GM18907 (cell line): ENCODE measurements around the gene TUSC2.
A peak's percentile ranks its signal among the peaks of the same experiment; 100 is the strongest.

ENCODE experiments used
- ATAC-seq: cut with Tn5 transposase; IDR thresholded peaks from one replicate; pipeline ENCODE4 v1.9.1; 2021; ENCODE audit warnings: mild to moderate bottlenecking, moderate library complexity; ENCODE audit not compliant: unreplicated experiment

Gene TUSC2, protein sequence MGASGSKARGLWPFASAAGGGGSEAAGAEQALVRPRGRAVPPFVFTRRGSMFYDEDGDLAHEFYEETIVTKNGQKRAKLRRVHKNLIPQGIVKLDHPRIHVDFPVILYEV

GRCh38 chr3:50327943-50328691 is at the start of gene TUSC2:
Gene TUSC2, minus strand, starts transcription at chr3:50328223. Its CDS starts 124 bp downstream, at chr3:50328099.
- peak; percentile 74 for ATAC-seq

- ATAC-seq: no peak
These were observed 47.4 kb upstream of the TUSC2 start for GRCh38 chr3:50375258-50375931.

DNA sequence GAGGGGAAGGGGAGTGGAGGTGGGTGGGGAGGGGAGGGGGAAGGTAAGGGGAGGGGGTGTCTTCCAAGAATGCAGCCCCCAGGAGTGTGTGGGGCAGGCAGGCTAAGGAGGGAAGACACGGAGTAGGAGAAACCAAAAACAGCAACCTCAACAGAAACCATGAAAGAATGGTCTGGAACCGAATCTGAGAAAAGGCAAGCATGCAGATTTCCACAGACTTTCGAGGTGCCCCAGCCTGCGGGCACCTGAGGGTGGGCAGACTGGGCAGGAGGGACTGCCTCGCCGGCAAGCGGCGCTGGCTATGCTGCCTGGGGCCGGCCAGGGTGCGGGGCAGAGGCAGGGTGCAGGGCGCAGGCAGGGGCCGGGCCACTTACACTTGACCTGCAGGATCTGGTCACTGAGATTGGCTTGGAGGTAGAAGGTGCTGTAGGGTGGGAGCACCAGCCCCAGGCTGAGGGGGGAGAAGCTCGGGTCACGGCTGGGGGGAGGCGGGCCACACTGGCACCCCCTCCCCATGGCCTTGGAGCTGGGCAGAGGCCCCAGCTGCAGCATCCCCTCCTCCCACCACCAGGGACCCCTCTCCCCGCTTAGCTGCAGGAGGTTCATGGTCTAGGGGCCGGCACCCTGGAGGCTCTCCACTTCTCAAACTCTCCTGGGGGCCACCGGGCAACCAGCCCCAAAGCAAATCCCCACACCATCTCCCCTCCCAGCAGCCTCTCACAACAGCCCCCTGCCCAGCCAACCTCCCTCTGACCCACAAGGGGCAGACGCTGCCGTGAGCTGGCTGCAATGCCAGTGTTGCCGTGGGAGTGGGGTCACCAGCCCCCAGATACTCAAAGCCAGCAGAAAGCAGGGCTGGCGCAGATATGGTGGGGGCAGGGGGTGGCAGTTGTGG is 46.6 kb upstream of the TUSC2 start:
- ATAC-seq: no peak

GRCh38 chr3:50373146-50374051 is 45.4 kb upstream of the TUSC2 start:
- no peak for ATAC-seq

DNA sequence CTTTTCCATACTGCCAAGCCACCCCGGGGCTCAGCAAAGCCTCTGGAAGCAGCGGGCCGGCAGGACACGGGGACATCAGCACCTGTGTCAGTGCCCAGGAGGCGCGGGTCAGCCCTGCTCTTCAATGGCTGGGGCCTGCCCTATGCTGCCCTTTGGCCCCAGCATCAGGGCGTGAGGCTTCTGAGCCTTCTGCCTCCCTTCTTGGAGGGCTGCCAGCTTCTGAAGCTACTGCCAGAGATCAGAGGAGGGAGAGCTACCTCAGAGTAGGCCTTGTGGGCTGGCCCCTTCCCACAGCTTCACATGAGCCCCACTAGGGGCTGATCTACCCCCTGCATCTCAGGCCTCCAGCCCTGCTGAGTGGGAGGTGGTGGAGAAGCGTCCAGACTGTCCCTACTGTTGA is 44.3 kb upstream of the TUSC2 start:
- no peak for ATAC-seq

DNA sequence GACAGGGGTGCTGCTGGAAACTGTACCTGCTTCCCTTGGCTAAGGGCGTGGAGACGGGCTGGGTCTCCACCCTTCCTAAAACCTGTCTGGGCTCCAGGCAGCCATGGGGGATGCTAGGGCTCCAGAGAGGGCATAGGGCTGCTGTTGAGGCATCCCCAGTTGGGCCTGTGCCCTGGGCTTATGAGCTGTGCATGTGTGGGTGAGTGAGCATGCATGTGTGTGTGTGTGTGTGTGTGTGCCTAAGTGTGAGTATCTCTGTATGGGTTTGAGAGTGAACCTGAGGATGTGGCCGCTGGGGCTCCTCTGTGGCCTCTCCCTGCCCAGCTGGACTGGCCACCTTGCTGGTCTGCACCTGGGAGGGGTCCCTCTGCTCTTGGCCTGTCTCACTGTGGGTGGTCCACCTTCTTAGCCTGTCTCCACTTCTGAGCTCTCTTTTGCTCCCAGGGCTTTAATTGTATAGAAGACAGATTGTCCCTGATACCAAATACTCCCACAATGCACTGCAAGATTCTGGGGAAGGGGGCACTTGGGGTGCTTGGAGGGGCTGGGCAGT is 43.2 kb upstream of the TUSC2 start:
- ATAC-seq: no peak

DNA sequence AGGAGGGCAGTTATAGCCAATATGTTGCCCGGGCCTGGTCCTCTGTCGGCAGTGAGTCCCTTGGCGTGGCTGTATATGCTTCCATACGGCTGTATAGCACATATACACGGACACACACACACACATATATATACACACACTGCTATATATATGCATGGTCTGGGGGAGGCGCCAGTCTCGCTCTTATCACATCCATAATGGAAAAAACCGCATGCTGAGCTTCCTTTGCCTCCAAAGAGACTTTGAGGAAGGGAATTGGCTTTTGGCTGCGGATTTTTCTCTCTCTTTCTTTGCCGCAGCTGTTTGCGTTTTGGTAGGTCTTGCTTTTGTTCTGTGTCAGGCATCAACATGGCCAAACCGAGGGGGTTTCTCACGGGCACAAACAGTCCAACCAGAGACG is 42.6 kb upstream of the TUSC2 start:
- ATAC-seq: no peak

DNA sequence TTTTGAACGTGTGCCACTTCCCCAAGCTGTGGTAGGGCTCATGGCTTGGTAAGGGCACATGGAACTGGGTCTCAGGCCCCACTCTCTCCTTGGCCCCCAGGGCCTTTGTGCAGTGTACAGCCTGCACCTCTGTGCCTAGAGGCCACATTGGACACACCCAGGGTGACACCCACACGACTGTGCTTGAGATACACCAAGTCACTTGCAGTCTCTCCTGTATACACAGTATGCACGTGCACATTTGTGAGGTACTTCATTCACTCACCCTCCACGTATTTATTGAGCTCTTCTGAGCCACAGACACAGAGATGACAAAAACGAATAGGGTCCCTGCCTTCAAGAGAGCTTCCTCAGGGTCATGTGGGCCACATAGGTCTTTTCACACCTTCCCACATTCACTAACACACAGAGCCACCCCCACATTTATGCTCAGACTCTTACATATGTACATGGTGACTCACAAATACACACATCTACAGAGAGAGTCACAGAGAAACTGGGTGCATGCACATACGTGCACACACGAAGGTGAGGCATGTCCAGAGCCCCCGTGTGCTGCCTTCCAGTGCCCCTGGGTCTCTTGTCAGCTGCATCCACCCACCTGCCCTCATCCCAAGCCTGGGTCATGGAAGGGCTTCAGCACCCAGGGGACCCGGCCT is 41.1 kb upstream of the TUSC2 start:
- ATAC-seq: no peak

- ATAC-seq: no peak
These were observed 37.8 kb upstream of the TUSC2 start for GRCh38 chr3:50365842-50366220.

GRCh38 chr3:50365080-50365841 is 37.2 kb upstream of the TUSC2 start:
- ATAC-seq: peak; percentile 82

DNA sequence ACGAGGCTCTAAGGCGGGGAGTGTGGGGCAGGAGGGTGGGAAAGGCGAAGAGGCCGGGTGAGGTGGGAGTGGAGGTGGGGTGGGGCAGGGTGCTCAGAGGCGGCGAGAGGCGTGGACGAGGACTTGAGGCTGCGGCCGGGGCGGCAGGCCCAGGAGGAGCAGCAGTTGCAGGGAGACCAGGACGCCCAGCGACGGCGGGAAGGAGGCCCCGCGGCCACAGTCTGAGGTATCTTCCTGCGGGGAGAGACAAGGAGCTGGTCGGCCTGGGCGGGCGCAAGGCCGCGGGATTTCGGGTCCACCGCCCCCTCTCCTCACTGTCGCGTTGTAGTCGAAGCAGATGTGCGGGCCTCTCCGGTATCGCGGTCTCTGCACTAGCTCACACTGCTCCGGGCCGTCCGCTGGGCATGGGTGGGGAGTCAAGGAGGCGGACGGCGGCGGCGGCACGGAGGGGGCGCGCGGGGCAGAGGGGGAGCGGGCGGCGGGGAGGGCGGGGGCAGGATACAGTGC is 36.6 kb upstream of the TUSC2 start:
- ATAC-seq: peak; percentile 8

DNA sequence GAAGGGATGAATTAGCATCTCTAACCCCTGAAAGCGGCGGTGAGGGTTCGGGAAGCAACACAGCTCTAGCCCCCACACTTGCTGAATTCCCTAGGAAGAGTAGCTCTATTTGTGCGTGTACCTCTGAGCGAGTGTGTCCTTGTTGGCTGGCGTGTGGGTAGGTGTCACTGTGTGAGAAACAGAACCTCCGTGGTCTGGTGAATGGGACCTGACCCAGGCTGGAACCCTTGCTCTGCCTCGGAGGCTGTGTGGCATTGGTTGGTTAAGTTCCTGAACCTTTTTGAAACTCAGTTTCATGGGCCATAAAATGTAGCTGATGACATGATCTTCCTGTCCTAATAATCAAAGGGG is 31.7 kb upstream of the TUSC2 start:
- peak; percentile 16 for ATAC-seq

- ATAC-seq: peak; percentile 97
These were observed 31.1 kb upstream of the TUSC2 start, which contains the start of gene TMEM115 for GRCh38 chr3:50358911-50359759. Gene TMEM115, minus strand, starts transcription at chr3:50359521. Its CDS starts 458 bp downstream, at chr3:50359063.

DNA sequence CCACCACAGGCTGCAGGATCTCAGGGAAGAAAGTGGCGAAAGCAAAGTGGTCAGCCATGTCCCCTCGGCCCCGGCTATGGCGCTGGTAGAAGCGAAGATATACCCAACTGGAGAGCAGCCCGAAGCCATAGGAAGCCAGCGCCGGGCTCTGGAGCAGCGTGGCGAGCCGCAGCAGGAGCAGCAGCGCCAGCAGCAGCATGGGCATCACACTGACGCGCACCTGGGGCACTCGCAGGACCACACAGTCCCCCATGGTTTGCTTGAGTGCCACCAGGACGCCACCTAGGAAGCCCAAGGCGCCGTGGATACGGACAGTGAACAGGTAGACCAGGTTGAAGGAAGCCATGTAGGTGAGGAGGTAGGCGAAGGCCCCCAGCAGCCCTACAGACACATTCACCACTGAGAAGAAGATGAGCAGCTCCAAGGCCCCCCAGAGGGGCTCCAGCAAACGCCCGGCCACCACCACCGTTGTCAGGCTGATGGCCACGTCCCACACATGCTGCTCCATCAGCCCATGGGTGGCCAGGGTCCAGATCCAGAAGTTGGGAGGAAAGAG is 30.4 kb upstream of the TUSC2 start:
- no peak for ATAC-seq

GRCh38 chr3:50357481-50357880 is 29.5 kb upstream of the TUSC2 start:
- no peak for ATAC-seq

- no peak for ATAC-seq
These were observed 28.5 kb upstream of the TUSC2 start for GRCh38 chr3:50356553-50356952.

GRCh38 chr3:50355829-50356552 is 28.0 kb upstream of the TUSC2 start:
- ATAC-seq: no peak
